HL-60/S4 treated with phorbol 12-myristate 13-acetate at 8.2 ng/mL for 4 days and 3 days (cell line): ENCODE results near the gene TMEM181.
"Not testable (repeated sequence)": the region's sequence is repeated elsewhere in the genome, so short reads cannot be mapped to it uniquely, and the experiment has no call there.

Experiments
- in situ Hi-C: fragments of 300-500 bp; cut with MboI; formaldehyde crosslinking; loops from 2 replicates; pipeline ENCODE4 v1.15.0; 2022; ENCODE audit warnings: low sequenced_read_pairs

Gene TMEM181

DNA sequence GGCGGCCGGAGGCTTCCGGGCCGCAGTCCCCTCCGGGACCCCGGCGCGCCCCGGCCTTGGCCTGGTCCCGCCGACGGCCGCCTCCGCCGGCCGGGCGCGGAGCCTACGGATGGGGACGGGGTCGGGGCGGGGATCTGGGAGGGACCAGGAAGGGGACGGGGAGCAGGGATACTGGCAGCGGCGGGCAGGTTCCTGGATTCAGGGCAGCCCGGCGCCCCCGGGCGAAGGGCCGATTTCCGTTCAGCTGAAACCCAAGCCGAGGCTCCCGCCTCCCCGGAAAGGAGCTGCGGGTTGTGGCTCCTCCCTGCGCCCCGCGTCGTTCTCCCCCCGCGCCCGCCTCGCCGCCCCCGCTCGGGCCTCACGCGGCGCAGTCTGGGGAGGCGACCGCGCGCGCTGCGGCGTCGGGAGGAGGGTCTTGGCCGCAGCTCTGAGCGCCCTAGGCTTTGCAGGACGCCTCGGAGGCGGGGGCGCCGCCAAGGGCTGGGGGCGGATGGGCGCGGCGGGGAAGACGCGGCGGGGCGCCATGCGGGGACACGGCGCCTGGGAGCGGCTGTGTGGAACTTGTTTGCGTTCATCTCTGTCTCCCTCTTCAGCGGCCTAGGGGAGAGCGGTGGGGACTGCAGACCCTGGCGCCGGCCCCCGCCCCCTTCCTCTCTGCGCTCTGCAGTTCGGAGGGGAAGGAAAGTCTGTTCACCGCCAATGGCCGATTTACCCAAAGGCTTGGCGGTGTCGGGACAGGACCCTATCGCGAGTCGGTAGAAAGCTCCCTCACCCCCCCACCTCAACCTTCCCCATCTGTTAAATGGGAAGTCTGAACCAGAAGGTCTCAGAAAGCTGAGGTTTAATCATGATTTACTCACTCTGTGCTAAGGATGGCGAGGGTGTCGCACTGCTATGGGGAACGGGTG lies 22.7 kb upstream of the TMEM181 start:
- in situ Hi-C loops, result no loop called here

GRCh38 chr6:158538741-158539140 lies 21.1 kb upstream of the TMEM181 start:
- in situ Hi-C loops, result no loop called here

DNA sequence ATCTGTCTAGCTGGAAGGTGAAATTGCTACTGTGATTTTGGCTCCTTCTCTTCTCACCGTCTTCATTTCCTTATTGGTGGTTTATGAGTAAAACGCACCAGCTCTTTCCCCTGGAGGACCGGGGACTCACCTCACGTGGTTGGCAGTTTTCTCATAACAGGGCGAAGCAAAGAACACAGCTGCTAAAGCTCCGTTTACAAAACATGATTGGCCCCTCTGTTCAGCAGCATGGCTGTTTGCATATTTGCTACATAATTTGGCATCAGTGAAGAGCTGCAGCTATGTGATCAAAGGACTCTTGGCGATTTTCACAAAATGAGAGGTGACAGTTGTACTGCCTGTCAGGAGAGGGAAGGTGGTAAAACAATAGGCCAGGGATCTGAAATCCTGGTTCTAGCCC lies 20.5 kb upstream of the TMEM181 start:
- in situ Hi-C loops, result no loop called here

DNA sequence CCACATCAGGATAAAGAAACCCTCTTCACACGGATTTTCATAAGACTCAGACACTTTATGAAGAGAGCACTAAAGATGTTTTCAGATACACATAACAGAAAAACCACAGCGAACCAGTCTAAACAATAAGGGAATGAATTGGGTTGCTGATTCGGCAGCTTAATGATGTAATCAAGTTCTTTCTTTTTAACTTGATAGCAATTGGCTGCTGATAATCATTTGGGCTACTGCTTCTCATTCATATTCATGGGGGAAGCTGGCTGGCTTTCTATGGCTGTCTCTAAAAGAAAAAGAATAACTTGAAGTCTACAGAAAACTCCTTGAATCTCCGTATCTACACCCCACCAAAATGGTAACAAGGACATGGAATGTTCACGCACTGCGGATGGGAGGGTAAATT lies 20.0 kb upstream of the TMEM181 start:
- in situ Hi-C loops, result no loop called here

DNA sequence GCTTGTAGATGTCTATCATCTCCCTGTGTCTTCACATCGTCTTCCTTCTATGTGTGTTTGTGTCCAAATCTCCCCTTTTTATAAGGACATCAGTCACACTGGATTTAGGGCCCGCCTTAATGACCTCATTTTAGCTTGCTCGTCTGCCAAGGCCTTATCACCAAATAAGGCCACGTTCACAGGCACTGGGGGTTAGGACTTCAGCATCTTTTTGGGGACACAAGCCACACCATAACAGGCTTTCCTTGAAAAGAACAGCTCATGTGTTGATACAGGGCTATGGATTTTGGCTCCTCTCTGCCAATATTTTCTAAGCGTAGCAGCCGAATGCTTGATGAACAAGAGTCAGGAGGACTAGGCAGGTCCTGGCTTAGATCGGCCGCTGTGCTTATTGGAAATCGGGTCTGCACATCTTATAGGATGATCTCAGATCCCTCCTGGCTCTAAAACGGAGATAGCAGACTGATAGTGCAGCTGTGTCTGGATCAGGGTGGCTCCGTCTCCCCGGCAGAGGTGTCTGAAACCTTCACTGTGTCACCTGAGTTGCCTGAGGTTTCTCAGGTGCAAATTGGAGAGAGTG lies 16.2 kb upstream of the TMEM181 start:
- in situ Hi-C loops, result no loop called here

DNA sequence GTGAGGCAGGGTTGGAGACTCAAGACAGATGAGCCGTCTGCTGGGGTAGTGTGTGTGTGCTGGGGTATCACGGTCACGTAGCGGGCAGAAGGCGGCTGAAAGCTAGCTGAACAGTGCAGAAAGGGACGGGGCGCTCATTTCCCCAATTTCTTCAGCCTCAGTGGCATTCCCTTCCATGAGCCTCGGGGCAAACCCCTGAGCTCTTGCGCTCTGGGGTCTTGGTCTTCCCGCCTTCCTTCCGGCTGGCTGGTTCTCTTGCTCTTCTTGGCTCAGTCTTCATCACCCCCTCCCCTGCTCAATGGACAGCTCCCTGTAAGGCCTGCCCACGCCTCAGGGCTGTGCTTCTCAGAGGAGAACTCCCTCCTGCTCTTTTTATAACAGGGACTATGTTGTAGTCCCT lies 15.5 kb upstream of the TMEM181 start:
- in situ Hi-C loops, result no loop called here

DNA sequence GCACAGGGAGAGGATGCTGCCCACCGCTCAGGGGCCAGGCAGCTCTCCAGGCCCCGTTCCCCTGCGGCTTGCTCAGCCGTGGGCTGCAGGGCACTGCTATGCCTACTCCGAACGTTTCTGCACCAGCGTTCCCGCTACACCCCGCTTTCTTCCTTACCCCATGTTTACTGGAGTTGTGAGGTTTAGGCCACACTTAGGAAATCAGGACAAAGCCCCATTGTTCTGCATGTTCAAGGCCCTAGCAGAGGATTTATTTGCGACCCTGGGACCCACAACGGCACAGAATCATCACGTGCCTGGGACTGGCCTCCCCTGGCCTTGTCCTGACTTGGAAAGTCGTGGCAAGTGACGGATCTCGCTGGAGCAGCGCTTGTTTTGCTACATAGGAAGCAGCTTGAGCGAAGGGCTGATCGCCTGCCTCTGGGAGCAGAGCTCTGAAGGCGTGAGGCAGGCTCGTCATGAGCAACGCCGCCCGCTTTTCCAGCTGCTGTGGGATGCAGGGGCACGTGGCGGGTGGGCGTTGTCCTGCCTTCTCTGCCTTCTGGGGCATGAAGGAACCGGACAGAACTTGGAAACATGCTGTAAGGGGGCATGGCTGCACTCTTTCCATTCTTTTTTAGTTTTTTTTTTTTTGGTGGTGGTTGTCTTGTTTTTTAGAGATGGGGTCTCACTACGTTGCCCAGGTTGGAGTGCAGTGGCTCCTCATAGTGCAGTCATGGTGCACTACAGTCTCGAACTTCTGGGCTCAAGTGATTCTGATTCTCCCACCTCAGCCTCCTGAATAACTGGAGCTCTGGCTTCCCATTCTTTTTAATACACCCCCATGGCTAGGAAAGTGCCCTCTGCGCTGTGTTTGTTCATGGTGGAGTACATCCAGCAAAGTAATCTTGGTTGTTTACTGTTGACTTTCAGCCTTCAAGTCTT lies 14.6 kb upstream of the TMEM181 start:
- in situ Hi-C loops, result no loop called here

GRCh38 chr6:158548418-158549161 lies 11.3 kb upstream of the TMEM181 start:
- in situ Hi-C loops, result no loop called here

- in situ Hi-C loops, result no loop called here
Measured at GRCh38 chr6:158552055-158552795, 7.7 kb upstream of the TMEM181 start.

DNA sequence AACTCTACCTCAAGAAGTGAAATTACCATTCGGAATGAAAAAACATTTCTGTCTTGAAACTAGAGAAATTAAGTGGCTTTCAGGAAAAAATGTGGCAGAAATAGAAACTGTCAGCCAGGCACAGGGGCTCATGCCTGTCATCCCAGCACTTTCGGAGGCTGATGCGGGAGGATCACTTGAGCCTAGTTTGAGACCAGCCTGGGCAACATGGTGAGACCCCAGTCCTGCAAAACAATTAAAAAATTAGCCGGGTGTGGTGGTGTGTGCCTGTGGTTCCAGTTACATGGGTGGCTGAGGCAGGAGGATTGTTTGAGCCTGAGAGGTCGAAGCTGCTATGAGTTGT lies 7.1 kb upstream of the TMEM181 start:
- in situ Hi-C loops, result no loop called here

DNA sequence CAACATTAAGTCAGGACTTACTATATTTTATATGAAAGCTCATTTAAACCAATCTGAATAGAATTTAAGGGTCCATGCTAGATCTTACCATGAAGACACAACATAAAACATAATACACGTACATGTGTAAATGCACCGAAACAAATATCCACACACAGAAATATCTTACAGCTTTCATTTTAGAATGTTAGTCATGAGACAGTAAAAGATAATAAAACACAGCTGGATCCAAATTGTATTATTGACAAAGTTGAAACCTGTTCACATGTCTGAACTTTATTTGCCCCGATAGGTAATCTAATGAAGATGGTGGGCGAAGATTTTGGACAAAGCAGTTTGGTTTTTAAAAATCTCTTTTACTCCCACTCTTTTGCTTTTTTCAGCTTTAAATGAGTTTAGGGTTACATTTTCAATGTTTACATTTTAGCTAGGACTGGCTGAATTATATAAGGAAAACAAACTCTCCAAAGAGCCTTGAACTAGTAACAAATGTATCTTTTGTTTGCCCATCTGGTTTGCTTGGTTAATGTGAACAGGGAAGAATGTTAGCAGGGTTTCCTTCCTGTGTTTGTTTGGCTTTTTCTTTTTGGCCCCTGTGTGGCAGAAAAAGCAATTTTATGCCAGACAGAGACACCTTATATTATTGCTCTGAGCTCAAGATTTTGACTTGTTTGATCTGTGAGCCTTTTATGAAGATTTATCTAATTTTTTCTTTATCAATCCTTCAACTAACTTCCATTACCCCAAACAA lies 5.1 kb upstream of the TMEM181 start:
- in situ Hi-C loops, result no loop called here

DNA sequence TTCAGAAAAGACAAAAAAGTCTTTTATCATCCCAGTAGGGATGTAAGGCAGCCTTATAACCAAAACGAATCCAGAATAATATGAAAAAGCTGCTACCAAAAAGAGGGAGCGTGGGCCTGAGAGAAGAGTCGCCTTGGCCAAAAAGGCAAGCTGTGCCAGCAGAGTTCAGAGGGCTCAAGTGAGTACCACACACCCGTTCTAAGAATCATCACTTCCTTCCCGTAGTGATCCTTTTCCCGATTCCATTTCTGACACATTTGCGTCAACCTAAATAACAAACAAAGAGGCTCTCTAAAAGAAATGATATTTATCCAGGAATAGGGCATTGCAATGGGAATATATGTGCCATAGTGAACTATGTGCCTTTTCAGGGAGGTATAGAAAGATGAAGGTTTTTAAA lies 3.8 kb upstream of the TMEM181 start:
- in situ Hi-C loops, result no loop called here

DNA sequence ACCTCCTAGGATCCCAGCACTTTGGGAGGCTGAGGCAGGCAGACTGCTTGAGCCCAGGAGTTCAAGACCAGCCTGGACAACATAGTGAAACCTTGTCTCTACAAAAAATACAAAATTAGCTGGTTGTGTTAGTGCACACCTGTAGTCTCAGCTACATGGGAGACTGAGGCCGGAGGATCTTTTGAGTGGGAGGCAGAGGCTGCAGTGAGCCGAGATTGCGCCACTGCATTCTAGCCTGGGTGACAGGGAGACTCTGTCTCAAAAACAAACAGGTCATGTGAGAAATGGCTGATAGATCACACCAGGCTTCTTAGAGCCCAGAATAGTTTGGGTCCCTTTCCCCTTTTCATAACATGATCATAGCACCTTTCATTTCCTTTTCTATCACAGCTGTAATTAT lies 2.8 kb upstream of the TMEM181 start:
- in situ Hi-C loops, result not testable (repeated sequence)

- in situ Hi-C loops, result no loop called here
Measured at GRCh38 chr6:158557927-158558326, 2.0 kb upstream of the TMEM181 start.

DNA sequence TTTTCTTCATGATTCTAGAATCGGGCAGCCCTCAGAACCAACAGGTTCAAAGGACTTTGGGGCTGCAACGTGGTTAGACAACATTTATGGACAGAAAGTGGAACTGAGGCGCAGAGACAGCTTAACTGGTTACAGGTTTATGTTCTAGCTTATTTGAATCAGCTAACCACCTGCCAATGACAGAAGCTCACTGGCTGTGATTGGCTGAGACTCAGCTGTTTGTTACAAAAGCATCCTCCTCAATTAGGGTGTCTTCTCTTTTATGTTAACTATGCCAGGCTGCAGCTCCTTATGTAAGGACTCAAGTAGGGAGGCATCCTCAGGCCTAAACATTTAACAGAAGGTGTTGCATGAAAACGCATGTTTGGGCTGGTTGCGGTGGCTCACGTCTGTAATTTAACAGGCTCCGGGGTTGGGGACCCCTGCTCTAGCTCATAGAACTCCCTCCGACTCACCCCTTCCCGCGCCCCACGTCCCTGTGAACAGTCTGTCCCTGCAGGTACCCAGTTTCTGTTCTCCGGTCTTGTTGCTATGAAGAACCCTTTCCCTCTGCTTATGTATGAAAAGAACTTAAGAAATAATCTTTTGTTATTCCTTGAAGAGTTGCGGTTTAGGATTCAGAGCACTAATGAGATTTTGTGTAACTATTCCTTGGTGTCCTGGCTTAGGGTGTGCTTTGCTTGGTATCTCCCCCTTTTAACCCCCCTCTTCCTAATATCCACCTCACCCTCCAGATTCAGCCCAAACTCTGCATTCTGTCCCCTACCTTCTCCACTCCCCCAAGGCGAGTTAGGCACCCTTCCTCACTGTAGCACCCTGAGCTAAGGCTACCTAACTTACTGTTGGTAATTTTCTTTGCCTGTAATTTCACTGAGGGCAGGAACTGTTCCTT lies 1.2 kb upstream of the TMEM181 start:
- in situ Hi-C loops, result no loop called here

GRCh38 chr6:158559338-158559894 lies 475 bp upstream of the TMEM181 start:
- in situ Hi-C loops, result no loop called here

GRCh38 chr6:158560836-158561320 lies 987 bp downstream of the TMEM181 start:
- in situ Hi-C loops, result no loop called here

GRCh38 chr6:158561321-158561884 lies 1.5 kb downstream of the TMEM181 start:
- in situ Hi-C loops, result no loop called here
